ENCODE results near the gene MRPS35.
"Not testable (repeated sequence)": the region's sequence is repeated elsewhere in the genome, so short reads cannot be mapped to it uniquely, and the experiment has no call there.

DNA sequence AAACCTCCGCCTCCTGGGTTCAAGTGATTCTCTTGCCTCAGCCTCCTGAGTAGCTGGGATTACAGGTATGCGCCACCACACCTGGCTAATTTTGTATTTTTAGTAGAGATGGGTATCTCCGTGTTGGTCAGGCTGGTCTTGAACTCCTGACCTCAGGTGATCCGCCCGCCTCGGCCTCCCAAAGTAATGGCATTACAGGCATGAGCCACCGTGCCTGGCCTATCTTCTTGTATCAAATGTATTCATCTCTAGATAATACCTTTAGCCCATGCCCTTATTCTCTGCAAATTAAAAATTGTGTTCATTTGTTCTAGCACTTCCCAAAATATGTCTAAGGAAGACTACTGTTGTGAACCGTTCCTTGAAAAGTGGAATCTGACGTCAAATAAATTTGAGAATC is 23.7 kb downstream of the MRPS35 start:
- not testable (repeated sequence) for TF ChIP-seq CTCF, POLR2A (IDR thresholded peaks at IDR 0.05)
